MM.1S (cell line): ENCODE results near the gene PYCR2.

Experiments
- DNase-seq: peaks from one replicate; pipeline ENCODE4 v3.0.0-alpha.2; 2015
- H2AFZ ChIP-seq: fragments of 300-600 bp; sonication (generic); 2 replicates; pipeline ENCODE4 v1.6.0; 2016; ENCODE audit warnings: antibody characterized with exemption, low read length
- H3F3A ChIP-seq: fragments of 300-600 bp; sonication (generic); 2 replicates; pipeline ENCODE4 v1.6.1; 2016; ENCODE audit warnings: mild to moderate bottlenecking, antibody characterized with exemption, low read length, moderate library complexity, mixed read lengths; ENCODE audit not compliant: insufficient read depth
- H3K27ac ChIP-seq: fragments of 300-600 bp; sonication (generic); 2 replicates; pipeline ENCODE4 v1.5.1; 2016; ENCODE audit warnings: mild to moderate bottlenecking, low read length
- H3K27me3 ChIP-seq: fragments of 300-600 bp; sonication (generic); replicated peaks from 2 replicates; pipeline ENCODE4 v1.6.0; 2016; ENCODE audit warnings: low read length; ENCODE audit not compliant: insufficient read depth
- H3K36me3 ChIP-seq: fragments of 300-600 bp; sonication (generic); replicated peaks from 2 replicates; pipeline ENCODE4 v1.6.1; 2016; ENCODE audit warnings: mild to moderate bottlenecking, low read length, mixed read lengths; ENCODE audit not compliant: insufficient read depth
- H3K4me1 ChIP-seq: fragments of 300-600 bp; sonication (generic); 2 replicates; pipeline ENCODE4 v1.6.1; 2016; ENCODE audit warnings: low read length, mixed read lengths
- H3K4me2 ChIP-seq: fragments of 300-600 bp; sonication (generic); 2 replicates; pipeline ENCODE4 v1.6.0; 2016; ENCODE audit warnings: low read depth, low read length
- H3K4me3 ChIP-seq: fragments of 300-600 bp; sonication (generic); 2 replicates; pipeline ENCODE4 v1.5.1; 2016; ENCODE audit warnings: low read length, mixed read lengths
- H3K79me2 ChIP-seq: fragments of 300-600 bp; sonication (generic); 2 replicates; pipeline ENCODE4 v1.6.1; 2016; ENCODE audit warnings: mixed run types, low read length, mixed read lengths
- H3K9ac ChIP-seq: fragments of 300-600 bp; sonication (generic); 2 replicates; pipeline ENCODE4 v1.6.1; 2016; ENCODE audit warnings: low read length, mixed read lengths
- H3K9me2 ChIP-seq: fragments of 300-600 bp; sonication (generic); replicated peaks from 2 replicates; pipeline ENCODE4 v1.6.1; 2016; ENCODE audit warnings: mild to moderate bottlenecking, low read length, mixed read lengths; ENCODE audit not compliant: insufficient read depth
- H3K9me3 ChIP-seq: fragments of 300-600 bp; sonication (generic); replicated peaks from 2 replicates; pipeline ENCODE4 v1.6.1; 2016; ENCODE audit warnings: mild to moderate bottlenecking, low read length, mixed read lengths; ENCODE audit not compliant: insufficient read depth
- H4K20me1 ChIP-seq: fragments of 300-600 bp; sonication (generic); 2 replicates; pipeline ENCODE4 v1.6.1; 2016; ENCODE audit warnings: mild to moderate bottlenecking, low read length, moderate library complexity, mixed read lengths; ENCODE audit not compliant: insufficient read depth
- EZH2 ChIP-seq: fragments of 300-600 bp; sonication (generic); optimal IDR thresholded peaks from 2 replicates; pipeline ENCODE3; 2017; ENCODE audit warnings: low read depth, mild to moderate bottlenecking, antibody characterized with exemption, low read length, mixed read lengths
- EZH2phosphoT487 ChIP-seq: fragments of 300-600 bp; sonication (generic); IDR thresholded peaks from 2 replicates; pipeline ENCODE4 v1.6.1; 2018; ENCODE audit warnings: antibody characterized with exemption, low read length
- TF ChIP-seq, protein P1 (sequence below): fragments of 300-600 bp; sonication (generic); IDR thresholded peaks from 2 replicates; pipeline ENCODE4 v1.5.1; 2016; ENCODE audit warnings: antibody characterized with exemption, low read length, mixed read lengths

Gene PYCR2

DNA sequence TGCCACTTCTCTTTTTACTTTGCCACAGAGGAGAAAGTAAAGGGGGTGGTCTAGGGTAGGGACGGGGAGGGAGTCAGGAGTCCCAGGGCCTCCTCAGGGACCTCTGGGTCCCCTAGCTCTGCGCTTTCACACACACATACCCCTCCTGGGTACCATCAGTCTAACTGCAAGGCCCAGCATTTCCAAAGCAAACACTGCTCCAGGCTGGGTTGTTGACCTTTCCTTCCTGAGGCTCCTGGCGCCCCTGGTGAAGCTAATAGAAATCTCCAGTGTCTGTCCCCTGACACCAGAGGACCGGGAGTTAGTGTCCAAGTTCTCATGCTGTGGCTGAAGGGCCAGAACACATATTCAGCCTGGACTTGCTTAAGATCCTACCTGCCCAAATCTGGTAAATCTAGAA, 45.8 kb downstream of the PYCR2 start:
- Histone ChIP-seq H3K4me1 (peaks cover 62% of the 10 kb centered on the region), H3K4me3 (no peak overlapping the region), H3K79me2 (peaks cover 99% of the 10 kb centered on the region), H3K27ac (peak overlapping the region; percentile 97; the same call in 1 of the 2 replicates), H3K9ac (no peak overlapping the region), H3F3A (peaks cover 43% of the 10 kb centered on the region), H4K20me1 (no peaks in the 10 kb centered on the region), H2AFZ (no peak overlapping the region), H3K4me2 (peak overlapping the region; percentile 99), H3K27me3 (no peaks in the 10 kb centered on the region), H3K9me2 (no peaks in the 10 kb centered on the region), H3K36me3 (peaks cover 20% of the 10 kb centered on the region; the same call in 1 of the 2 replicates), H3K9me3 (no peaks in the 10 kb centered on the region)
- no peak for DNase-seq
- TF ChIP-seq EZH2phosphoT487, result no peak
- TF ChIP-seq EZH2, result no peak
- TF ChIP-seq, protein P1, sequence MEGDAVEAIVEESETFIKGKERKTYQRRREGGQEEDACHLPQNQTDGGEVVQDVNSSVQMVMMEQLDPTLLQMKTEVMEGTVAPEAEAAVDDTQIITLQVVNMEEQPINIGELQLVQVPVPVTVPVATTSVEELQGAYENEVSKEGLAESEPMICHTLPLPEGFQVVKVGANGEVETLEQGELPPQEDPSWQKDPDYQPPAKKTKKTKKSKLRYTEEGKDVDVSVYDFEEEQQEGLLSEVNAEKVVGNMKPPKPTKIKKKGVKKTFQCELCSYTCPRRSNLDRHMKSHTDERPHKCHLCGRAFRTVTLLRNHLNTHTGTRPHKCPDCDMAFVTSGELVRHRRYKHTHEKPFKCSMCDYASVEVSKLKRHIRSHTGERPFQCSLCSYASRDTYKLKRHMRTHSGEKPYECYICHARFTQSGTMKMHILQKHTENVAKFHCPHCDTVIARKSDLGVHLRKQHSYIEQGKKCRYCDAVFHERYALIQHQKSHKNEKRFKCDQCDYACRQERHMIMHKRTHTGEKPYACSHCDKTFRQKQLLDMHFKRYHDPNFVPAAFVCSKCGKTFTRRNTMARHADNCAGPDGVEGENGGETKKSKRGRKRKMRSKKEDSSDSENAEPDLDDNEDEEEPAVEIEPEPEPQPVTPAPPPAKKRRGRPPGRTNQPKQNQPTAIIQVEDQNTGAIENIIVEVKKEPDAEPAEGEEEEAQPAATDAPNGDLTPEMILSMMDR, result no peak

DNA sequence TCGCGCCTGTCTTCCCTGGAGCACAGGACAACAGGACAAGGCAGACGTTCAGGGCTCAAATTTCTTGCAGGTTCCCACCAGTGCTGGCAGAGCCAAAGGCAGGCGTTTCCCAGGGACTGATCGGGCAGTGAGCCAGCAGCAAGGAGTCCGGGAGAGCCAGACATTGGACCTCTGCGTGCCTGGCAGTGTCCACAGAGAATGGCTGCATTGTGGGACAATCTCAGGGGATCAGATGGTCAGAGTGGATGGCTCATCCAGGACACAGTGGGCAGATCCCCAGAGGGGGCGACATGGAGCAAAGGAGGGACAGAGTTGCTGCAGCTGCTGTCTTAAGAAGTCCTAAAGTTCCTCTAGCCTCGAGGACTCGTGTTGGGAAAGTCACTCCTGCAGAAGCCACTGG, 46.5 kb downstream of the PYCR2 start:
- Histone ChIP-seq H3K36me3 (peaks cover 25% of the 10 kb centered on the region), H3K4me2 (peak overlapping the region; percentile 99; the same call in 1 of the 2 replicates), H3K27ac (no peak overlapping the region), H4K20me1 (no peaks in the 10 kb centered on the region), H2AFZ (no peak overlapping the region), H3K27me3 (no peaks in the 10 kb centered on the region), H3F3A (peaks cover 36% of the 10 kb centered on the region), H3K9me3 (no peaks in the 10 kb centered on the region), H3K9me2 (no peaks in the 10 kb centered on the region), H3K4me1 (peaks cover 62% of the 10 kb centered on the region), H3K79me2 (peaks cover 98% of the 10 kb centered on the region), H3K9ac (no peak overlapping the region), H3K4me3 (no peak overlapping the region)
- no peak for TF ChIP-seq EZH2
- TF ChIP-seq, protein P1, result peak; percentile 62
- DNase-seq, result peak; percentile 40

DNA sequence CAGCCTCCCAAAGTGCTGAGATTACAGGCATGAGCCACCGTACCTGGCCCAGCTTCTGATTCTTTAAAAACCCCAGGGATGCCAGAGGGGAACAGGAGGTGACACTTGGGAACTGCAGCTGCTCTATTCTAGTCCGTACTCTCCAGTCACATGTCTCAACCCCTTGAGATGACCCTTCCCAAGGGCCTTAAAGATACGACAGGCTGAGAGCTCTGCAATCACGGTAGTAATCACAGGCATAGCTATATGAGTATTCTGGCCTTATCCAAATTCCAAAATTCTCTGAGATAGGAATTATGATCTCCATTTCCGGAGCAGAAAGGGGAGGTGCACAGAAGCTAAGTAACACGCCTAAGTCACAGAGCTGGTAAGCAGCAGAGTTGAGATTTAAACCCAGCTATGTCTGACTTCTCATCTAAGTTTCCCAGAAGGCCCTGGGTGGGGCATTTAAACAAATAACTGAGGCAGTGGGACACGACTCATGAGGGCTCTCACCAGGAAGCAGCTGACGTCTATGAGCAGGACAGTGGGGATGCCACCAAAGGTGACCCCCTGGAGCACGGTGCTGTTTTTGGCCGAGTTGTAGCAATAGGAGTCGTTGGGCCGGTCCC, 47.0 kb downstream of the PYCR2 start:
- H3K27ac ChIP-seq, result no peak overlapping the region

More for the DNA sequence above, 47.0 kb downstream of the PYCR2 start:
- Histone ChIP-seq H3K36me3 (peaks cover 26% of the 10 kb centered on the region), H3K9ac (no peak overlapping the region), H3K9me2 (no peaks in the 10 kb centered on the region), H4K20me1 (no peaks in the 10 kb centered on the region), H2AFZ (no peak overlapping the region), H3K79me2 (peaks cover 95% of the 10 kb centered on the region), H3F3A (peaks cover 31% of the 10 kb centered on the region), H3K4me1 (peaks cover 62% of the 10 kb centered on the region), H3K4me2 (peak overlapping the region; percentile 99; the same call in 1 of the 2 replicates), H3K27me3 (no peaks in the 10 kb centered on the region), H3K9me3 (no peaks in the 10 kb centered on the region), H3K4me3 (no peak overlapping the region)
- DNase-seq, result no peak
- TF ChIP-seq EZH2phosphoT487 (no peak), EZH2 (no peak)
- TF ChIP-seq, protein P1, result no peak
